Kidney epithelial cell (primary cell): Measurements from ENCODE around the gene SLC6A19. TPM values are rescaled to one million over a fixed set of nuclear protein-coding genes. Genes with fewer than 3 reads are reported as not detected.
"Not testable (repeated sequence)": the region's sequence is repeated elsewhere in the genome, so short reads cannot be mapped to it uniquely, and the experiment has no call there.

Experiments
- DNase-seq: peaks from one replicate; pipeline ENCODE4 v3.0.0-alpha.2; 2010; ENCODE audit warnings: low read depth
- H3K27me3 ChIP-seq: 2 replicates; pipeline ENCODE4 v1.6.0; 2011; ENCODE audit warnings: low read length; ENCODE audit not compliant: control insufficient read depth, insufficient read depth
- H3K36me3 ChIP-seq: 2 replicates; pipeline ENCODE4 v1.5.1; 2011; ENCODE audit warnings: low read length; ENCODE audit not compliant: control insufficient read depth, insufficient read depth
- H3K4me3 ChIP-seq: 2 replicates; pipeline ENCODE4 v1.5.1; 2011; ENCODE audit warnings: low read depth, mild to moderate bottlenecking, control low read depth, low read length
- total RNA-seq: library from RNA; depleted of rRNA; stranded (reverse); fragments of >200 nt; gene quantifications from 2 replicates; pipeline ENCODE4 v1.2.3, GENCODE V29; 2015
- TF ChIP-seq, protein P1 (sequence below): IDR thresholded peaks from 2 replicates; pipeline ENCODE4 v1.5.1; 2011; ENCODE audit warnings: mild to moderate bottlenecking, moderate library complexity, low read length, control low read depth, inconsistent platforms; ENCODE audit not compliant: insufficient read depth, poor library complexity, severe bottlenecking

The SLC6A19 gene
- total RNA-seq, 1 donor from 2014 or later: not detected

DNA sequence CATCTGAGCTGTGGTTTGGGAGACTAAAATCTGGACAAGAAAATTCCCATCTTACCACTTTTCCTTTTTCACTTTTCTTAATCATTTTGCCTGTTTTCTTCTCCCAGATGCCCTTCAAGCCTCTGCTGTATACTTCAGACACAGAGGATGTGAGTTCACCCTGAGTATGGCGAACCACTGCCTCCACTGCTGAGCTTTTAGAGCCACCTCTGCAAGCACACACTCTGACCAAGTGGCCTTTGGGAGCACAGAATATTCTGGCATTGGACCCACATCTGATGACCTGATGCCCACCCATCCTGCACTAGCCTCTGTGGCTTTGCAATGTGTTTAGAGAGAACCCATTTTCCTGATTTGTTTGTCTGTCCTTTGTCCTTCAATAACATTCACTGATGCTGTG lies 61.0 kb downstream of the SLC6A19 start:
- TF ChIP-seq, protein P1, sequence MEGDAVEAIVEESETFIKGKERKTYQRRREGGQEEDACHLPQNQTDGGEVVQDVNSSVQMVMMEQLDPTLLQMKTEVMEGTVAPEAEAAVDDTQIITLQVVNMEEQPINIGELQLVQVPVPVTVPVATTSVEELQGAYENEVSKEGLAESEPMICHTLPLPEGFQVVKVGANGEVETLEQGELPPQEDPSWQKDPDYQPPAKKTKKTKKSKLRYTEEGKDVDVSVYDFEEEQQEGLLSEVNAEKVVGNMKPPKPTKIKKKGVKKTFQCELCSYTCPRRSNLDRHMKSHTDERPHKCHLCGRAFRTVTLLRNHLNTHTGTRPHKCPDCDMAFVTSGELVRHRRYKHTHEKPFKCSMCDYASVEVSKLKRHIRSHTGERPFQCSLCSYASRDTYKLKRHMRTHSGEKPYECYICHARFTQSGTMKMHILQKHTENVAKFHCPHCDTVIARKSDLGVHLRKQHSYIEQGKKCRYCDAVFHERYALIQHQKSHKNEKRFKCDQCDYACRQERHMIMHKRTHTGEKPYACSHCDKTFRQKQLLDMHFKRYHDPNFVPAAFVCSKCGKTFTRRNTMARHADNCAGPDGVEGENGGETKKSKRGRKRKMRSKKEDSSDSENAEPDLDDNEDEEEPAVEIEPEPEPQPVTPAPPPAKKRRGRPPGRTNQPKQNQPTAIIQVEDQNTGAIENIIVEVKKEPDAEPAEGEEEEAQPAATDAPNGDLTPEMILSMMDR: no peak
- Histone ChIP-seq H3K4me3 (no peak overlapping the region), H3K27me3 (no peaks in the 10 kb centered on the region), H3K36me3 (no peaks in the 10 kb centered on the region)
- no peak for DNase-seq

DNA sequence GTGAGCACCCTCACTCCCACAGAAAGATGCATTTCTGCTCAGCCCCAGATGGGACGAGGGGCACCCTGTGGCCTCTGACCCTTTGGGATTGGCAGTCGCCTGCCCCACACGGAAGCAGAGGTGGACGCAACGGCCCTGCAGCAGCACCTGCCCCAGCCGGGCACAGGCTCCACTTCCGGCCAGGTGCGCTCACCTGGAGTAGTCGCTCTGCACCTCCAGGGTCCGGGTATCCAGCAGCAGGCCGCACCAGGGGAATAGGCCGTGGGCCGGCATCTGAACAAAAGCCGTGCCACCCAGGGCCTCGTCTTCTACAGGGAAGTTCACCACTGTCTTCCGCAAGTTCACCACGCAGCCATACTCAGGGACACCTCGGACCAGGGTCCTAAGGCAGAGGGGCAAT lies 62.8 kb downstream of the SLC6A19 start:
- TF ChIP-seq, protein P1: no peak
- no peaks in the 10 kb centered on the region for H3K27me3 ChIP-seq

DNA sequence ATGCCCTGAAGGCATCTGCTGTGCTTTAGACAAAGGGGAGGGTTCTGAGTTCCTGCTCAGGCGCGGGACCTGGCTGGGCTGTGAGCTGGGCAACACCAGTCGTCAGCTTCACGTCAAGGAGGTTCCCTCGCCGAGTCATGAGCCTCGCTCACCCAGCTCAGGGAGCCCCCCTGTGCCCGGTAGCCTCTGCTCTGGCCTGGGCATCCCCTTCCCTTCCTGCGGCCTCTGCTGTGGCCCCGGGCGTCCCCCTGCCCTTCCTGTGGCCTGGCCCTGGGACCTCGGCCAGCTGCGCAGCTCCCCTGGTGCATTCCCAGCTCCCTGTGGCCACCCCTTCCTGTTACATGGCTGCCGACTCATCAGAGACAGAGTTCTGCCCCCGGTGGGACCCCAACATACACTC lies 63.6 kb downstream of the SLC6A19 start:
- TF ChIP-seq, protein P1: no peak
- Histone ChIP-seq H3K36me3 (no peaks in the 10 kb centered on the region), H3K4me3 (no peak overlapping the region), H3K27me3 (no peaks in the 10 kb centered on the region)
- no peak for DNase-seq

More for the DNA sequence above, 62.8 kb downstream of the SLC6A19 start:
- no peak for DNase-seq
- Histone ChIP-seq H3K4me3 (no peak overlapping the region), H3K36me3 (no peaks in the 10 kb centered on the region)

DNA sequence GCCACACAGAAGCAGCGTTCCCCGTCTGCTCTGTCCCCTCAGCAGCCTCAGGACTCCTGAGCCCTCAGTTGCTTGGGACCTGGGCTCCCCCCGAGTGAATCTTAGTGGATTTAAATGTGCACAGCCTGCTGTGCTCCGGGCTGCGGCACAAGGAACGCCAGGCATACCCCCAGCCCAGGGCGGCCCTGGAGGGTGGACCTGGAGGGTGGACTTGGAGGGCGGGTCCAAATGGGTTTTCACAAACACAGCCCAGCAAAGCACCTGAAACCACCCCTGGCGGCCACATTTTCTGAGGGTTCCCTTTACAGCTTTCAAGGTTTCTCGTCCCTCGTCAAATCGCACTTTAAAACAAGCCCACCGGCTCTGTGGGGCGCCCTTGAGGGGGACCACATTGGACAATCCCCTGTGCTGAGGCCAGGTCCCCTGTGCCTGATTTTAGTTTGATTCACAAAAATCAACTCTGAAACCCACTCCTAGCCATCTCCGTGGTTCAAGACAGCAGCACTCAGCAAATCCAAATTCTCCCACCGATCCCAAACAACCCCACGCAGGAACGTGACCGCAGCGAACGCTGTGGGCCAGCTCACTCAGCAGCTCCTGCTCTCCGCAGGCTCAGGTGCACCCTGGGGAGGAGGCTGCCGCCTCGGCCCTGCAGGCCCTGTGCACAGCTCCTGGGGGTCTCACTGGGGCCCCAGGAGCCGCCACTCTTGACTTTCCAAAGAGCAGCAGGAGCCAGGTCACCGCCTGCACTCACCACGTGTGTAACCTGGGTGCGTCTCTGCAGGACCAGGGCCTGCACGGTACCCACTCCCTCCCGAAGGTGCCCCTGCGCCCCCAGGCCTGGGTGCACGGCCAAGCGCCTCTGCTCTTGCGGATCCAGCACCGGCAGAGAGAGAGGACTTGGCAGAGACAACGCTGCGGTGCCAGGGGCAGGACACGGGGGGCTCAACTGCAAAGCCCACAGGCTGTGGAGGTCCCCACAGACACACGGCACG lies 64.4 kb downstream of the SLC6A19 start:
- H3K4me3 ChIP-seq: no peak overlapping the region
- H3K36me3 ChIP-seq: no peaks in the 10 kb centered on the region
- TF ChIP-seq, protein P1: no peak
- no peak for DNase-seq
- H3K27me3 ChIP-seq: no peaks in the 10 kb centered on the region

DNA sequence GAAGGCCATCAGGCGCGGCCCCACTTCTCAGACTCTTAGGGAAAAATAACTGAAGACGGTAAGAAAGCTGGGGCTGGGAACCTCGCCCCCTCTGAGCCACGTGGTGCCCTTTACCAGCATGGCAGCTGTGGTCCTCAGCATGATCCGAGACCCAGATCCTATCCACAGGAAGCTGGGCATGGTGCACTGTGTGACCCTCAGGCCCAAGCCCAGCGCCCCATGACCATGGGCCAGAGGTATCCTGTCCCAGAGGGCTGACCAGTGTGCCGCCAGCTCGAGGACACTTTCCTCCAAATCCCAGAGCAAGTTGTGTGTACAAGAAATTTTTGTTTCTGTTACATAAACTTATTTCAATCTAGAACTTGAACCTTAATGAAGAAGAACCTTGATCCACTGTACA lies 65.4 kb downstream of the SLC6A19 start:
- Histone ChIP-seq H3K4me3 (no peak overlapping the region), H3K36me3 (no peaks in the 10 kb centered on the region), H3K27me3 (no peaks in the 10 kb centered on the region)
- DNase-seq: no peak
- TF ChIP-seq, protein P1: no peak

DNA sequence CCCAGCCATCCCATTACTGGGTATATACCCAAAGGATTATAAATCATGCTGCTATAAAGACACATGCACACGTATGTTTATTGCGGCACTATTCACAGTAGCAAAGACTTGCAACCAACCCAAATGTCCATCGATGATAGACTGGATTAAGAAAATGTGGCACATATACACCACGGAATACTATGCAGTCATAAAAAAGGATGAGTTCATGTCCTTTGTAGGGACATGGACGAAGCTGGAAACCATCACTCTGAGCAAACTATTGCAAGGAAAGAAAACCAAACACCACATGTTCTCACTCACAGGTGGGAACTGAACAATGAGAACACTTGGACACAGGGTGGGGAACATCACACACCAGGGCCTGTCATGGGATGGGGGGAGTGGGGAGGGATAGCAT lies 66.1 kb downstream of the SLC6A19 start:
- DNase-seq, H3K27me3 ChIP-seq, H3K36me3 ChIP-seq, H3K4me3 ChIP-seq: not testable (repeated sequence)
